ENCODE data around the gene IYD.

Gene IYD, protein sequence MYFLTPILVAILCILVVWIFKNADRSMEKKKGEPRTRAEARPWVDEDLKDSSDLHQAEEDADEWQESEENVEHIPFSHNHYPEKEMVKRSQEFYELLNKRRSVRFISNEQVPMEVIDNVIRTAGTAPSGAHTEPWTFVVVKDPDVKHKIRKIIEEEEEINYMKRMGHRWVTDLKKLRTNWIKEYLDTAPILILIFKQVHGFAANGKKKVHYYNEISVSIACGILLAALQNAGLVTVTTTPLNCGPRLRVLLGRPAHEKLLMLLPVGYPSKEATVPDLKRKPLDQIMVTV

DNA sequence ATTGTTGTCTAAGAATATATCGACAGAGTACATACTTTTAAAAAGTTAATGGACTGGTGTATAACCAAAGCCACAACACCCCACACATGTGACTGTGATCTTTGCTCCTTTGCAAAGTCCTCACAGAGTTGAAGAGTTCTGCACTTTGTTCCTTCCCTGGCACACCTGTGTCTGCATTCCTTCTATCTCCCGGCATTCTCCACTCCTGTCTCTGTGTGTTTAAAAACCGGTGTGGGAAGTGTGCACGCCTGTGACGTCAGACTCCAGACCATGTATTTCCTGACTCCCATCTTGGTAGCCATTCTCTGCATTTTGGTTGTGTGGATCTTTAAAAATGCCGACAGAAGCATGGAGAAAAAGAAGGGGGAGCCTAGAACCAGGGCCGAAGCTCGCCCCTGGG lies at the start of gene IYD:
Gene IYD (plus strand): TSS at position 251 of the 400 bp plus-strand sequence. CDS start 20 bp downstream, at position 271.
- DNase-seq, result no peak

DNA sequence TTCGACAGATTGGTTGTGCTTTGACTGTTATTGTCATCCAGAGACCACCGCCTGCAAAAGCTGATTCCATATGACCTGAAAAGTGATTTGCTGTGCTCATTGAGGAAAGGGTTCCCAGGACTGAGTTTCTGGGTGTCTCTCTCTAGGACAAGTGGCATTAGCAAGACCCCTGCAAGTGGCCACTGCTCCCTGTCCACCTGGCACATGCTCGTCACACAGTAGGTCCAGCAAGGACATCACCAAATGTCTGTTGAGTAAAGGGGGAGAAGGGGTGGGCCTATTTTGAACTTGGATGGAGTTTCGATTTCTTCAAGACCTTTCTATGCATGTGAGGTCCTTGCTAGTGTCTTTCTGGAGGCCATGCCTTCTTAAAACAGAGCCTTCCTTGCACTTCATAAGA lies 48.9 kb upstream of the IYD start:
- DNase-seq, result no peak

DNA sequence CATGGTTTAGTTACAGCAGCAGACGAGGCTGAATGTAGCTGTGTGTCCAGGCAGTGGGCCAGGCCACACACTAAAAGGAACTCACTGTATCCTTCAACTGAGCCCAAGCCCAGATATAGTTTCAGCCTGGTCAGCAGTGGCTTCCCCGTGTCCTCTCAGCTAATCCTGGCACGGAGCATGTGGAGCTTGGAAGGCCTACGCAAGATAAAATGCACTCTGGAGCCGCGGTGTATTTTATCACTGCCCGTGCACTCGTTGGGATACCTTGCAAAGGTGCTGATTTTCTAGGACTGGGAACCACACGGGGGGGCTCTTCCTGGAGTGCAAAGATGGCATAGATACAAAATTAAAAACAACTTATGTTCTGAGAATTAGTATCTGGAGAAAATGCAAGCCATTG lies 48.4 kb upstream of the IYD start:
- no peak for DNase-seq

DNA sequence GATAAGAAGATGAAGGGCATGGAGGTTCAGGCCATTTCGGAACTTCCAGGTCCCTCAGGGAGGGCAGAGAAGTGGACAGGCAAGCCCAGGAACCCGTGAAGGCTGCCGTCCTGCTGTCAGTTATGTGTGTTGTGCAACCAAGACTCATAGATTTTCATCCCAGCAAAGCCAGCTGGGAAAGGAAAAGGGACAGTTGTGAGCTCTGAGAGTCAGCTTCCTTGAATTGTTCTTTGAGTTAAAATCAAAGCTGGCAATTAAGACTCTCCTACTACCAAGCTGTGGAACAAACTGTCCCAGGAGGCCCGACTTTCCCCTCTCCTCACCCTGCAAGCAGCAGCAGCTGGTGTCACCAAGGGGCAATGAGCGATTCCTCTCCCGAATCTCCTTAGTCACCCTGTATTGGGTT lies 46.3 kb upstream of the IYD start:
- no peak for DNase-seq

DNA sequence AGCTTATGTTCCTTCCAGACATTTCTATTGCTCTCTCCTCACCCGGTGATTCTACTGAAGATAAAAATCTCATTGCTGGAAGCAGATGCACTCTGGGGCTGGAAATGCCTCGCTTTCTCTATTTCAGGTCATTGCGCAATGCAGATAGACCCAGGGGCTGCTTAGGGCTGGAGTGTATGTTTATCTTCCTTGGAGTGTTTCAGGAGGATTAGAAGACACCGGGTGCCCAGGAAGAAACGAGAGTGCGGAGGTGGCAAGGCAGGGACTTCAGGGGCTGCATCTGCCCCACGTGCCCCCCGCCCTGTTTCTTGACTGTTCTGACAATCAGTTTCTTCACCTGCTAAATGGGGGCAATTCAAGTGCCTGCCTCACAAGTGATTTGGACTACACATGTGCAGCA lies 45.6 kb upstream of the IYD start:
- DNase-seq, result no peak

DNA sequence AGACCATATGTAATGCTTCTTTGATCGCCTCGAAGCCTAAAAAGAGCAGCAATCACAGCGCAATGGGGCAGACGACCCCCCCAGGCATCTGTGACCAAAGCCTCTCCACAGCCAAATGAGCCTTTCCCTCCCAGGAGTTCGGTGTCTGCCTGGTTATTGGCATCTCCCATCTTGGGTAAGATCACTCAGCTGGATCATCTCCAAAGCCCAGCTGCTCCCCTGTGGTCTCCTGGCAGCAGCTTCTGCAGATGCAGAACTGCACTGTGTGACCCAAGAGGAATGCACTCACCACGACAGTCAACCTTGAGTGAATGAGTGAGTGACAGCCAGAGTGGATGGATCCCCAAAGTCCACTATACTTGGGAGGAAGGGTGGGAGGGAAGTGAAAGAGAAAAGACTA lies 44.8 kb upstream of the IYD start:
- DNase-seq, result no peak

DNA sequence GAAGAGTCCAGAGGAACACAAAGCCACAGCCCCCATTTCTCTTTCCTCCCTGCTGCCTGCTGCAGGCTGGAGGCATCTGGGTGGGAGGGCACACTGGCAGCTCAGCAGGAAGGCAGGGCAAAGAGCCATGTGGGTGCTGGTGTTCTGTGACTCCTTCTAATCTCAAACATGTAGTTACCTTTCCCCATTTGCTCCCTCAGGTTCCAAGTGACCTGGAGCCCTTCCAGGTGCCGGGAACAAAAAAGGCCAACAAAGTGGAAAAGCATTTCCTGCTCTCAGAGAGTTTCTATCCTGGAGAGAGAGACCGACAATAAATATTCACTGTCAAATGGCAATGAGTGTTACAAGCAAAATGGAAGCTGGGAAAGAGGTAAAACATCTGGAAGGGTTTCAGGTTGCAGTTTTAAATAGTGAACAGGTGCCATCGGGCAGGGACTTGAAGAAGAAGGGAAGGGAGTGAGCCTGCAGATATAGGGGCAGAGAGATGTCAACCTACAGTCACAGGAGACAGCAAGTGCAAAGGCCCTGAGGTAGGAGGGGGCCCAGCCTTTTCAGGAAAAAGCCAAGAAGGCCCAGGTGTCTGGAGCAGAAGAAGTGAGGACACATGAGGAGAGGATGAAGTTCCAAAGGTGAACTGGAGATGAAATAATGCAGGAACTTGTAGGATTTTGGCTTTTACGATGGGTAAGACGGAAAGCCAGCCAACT lies 43.6 kb upstream of the IYD start:
- no peak for DNase-seq

DNA sequence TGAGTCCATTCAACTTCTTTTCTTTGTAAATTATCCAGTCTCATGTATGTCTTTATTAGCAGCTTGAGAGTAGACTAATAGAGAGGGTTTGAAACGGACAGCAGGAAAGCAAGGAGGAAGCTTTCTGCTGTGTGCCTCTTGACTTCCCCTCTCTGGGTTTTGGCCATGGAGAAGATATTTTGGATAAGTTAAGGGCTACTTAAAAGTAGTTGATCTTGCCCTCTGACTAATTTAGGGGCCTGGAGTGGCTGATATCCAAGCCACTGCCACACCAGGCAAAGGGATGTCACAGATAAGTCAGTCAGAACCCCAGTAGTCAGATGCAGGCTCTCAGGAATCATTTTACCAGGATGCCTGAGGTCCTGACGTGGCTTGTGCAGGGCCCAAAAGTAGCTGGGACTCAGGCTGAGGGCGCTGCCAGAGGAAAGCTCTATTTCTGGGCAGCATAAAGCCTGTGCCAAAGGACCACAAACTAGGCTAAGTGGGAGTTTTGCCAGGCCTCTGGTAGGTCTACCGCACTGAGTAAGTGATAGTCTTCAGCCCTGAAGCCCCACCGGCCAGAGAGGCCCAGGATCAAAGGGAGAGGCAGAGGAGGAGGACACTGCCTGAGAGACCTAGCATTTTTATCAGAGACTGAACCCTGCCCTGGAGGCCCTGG lies 41.6 kb upstream of the IYD start:
- DNase-seq, result no peak

DNA sequence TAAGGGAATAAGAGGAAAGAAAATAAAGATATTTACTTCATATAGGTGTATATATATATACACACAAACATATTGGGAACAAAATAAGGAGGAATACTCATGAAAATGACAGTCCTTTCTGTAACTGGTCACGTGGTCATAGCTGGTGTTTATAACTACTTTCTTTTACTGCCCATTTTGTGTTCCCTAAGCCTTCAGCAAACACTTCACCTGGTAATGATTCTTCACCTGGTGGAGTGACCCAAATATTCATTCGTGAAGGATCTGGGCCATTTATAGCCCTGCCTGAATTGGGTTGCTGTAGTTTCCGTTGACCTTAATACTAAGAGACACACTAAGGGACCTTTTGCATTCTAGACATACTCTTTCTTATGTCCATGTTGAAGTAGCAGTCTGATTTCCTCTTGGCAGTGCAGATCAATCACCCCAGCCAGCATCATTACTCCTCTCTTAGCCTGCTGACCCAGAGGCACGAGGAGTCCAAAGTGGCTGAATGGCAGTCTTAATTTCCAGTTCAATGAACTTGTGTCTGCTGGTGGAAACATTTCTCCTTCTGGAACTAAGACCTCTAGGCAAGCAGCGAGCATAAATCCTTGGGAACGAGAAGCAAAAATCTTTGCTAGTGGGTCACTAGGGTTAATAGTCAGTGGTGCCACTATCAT lies 39.9 kb upstream of the IYD start:
- no peak for DNase-seq

DNA sequence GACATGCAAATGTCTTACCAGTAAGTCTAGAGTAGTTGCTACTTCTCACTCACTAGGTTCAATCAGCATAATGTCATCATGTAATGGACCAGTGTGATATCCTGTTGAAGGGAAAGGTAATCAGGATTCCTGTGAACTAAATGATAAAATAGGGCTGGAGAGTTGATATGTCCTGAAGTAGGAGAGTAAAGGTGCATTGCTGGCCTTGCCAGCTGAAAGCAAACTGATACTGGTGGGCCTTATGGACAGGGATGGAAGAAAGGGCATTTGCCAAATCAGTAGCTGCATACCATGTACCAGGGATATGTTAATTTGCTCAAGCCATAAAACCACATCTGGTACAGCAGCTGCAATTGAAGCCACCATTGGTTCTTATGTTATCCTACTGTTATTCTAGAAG lies 37.5 kb upstream of the IYD start:
- no peak for DNase-seq

DNA sequence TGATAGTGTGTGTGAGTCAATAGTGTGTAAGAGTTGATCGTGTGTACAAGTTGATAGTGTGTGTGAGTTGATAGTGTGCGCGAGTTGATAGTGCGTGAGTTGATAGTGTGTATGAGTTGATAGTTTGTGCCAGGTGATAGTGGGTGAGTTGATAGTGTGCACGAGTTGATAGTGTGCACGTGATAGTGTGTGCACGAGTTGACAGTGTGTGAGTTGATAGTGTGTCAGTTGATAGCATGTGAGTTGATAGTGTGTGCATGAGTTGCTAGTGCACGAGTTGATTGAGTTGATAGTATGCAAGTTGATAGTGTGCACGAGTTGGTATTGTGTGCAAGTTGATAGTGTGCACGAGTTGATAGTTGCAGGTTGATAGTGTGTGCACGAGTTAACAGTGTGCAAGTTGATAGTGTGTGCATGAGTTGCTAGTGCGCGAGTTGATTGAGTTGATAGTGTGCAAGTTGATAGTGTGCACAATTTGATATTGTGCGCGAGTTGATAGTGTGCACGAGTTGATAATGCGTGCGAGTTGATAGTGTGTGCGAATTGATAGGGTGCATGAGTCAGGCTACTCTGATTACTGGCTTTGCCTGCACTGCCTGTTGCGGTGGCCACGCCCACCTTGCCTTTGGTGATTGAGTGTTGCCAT lies 35.8 kb upstream of the IYD start:
- no peak for DNase-seq

DNA sequence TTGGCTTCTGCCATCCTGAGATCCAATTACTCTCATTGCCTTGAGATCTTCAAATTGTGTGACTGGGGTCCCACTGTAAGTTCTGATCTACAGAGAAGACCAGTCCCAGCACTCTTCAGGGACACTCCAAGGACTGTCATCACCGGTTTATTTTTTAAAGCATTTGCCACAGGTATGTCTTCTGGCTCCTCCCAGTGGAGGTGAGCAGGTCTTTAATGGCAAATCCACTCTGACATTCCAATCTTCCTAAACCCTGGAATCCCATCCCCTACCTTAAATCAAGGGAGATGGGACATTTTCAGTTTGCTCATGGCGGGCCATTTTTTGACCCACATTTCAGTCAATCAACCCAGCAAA lies 35.2 kb upstream of the IYD start:
- DNase-seq, result no peak

DNA sequence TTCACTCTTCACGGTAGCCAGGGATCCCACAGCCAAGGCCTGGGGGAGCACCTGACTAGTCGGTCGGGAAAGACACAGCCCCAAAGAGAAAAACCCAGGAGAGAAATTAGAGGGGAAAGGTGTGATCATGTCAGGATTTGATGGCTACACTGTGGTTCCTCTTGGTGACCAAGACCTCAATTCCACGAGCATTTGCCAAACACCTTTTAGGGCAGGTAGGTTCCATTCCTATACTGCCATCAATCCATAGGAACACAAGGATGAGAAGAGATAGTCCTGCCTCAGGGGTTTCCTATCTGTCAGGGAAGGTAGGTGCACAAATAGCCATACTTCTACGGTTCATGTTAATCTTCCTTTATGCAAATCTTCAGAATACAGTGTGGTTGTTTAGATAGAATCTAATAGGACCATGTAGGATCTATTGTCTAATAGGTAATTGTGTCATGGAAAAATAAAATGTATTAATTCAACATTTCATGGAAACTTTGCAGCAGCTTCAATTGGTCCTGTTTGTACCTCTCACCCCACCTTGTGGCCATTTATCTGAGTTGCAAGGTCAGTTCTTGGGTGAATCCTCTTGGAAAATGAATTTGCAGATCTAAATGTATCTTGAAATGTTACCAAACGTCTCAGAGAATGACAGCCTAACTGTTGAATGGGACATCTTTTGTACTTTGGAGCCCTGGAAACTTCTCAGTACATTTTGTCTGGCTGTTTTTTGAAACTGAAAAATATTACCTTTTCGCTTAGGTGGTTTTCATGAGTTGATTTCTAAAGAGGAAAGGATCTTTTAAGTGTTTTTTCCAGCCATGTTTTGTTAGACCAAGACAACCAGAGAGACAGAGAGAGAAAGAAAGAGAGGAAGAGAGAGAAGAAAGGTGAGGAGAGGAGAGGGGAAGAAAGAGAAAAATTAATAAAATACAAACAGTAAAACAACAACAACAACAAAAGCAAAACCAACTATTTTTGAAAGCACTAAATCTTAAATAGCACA lies 33.7 kb upstream of the IYD start:
- peak; percentile 27 to 56 for DNase-seq

DNA sequence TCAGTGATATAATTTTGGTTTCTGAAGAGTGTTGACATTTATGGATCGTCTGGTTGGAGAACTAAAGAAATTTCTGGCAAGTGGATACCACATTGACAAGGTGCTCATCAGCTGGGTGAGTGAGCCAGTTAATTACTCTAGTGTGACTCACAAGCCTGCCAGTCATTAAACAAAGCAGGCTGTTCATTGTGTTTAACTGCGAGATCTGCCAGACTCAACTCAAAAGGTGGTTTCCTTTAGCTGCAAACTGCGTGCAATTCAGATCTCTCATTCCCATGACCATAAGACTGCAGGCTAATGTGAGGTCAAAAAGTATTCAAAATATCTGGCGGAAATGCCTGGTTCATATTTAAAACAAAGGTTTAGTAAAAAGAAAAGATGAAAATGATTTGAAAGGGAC lies 32.5 kb upstream of the IYD start:
- no peak for DNase-seq

DNA sequence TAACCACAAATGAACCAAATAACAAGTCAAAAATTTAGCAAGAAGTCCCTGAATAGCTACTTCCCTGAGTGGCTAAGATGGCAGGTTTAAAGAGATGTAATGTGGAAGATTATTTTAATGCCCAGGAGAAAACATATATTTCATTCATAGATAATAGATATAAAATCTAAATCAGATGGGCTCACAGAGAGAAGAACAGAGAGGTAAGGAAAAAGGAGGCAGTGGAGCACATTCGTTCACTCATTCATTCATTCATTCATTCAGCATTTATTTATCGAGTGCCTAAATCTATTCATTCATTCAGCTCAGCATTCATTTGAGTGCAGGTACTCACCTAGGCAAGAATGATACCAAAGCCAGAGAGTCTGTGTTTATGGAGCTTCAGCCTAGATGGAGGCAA lies 32.1 kb upstream of the IYD start:
- no peak for DNase-seq

DNA sequence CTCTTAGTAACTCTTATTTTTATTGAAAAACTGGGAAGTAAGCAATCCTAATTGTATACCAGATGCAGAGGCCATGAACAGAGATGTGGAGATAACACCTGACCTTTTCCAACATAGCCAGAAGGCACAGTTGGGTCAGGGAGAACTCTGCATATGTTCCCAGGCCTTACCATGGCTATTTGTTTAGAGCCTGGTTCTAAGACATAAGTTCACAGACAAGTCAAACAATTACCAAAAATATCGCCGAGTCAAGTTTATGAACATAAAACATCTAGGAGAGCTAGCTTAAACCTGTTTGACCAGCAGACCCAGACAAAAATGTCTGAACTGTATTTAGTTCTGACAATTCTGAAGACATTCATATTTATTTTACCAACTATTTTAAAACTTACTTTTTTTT lies 26.7 kb upstream of the IYD start:
- DNase-seq, result no peak

DNA sequence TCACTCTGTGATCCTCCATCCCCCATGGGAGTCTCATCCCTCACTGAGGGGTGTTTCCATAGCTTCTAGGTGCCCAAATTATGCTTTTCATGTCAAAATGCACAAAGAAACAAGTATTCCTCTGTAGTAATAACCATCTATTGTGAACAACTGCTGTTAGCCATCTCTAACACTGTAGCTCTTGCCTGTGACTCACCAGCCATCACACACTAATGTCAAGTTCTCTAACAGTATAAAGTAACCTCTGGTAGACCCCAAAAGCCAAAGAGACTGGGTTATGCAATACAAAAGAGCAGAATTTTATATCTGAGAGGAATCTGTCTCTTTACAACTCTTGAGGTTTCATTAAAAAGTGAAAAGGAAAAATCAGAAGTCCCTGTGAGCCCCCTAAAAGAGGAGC lies 25.4 kb upstream of the IYD start:
- DNase-seq, result no peak

DNA sequence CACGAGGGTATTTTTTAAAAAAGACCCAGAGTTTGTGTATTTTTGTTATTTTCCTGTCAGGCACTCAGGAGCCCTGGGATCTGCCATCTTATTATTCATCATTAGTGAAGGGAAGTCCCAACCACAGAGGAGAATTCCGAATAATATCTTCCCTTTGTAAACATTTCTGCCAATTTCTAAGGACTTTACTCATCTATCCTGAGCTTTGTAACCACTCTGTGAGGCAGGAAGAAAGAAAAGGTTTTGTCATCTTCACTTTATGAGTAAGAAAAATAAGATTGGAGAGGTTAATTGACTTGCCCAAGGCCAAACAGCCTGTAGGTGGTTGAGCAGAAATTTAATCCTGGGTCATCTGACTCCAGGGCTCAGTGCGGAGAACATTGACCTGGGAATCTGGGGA lies 23.0 kb upstream of the IYD start:
- DNase-seq, result no peak

DNA sequence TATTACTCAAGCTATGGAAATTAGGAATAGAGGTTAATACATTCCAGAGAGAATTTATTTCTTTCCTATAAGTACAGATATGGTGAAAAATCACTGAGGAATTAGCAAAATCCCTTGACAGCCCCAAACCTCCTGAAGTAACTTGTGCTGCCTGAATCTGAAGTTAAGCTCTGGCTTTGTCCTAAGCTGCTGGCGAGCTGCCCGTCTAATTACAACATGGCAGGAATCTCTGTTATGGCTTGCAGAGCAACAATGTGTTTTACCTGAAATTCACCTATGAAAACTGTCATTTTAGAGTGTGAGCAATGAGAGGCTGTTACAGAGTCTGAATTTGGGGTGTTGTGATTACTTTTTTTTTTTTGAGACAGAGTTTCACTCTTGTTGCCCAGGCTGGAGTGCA lies 22.5 kb upstream of the IYD start:
- no peak for DNase-seq

DNA sequence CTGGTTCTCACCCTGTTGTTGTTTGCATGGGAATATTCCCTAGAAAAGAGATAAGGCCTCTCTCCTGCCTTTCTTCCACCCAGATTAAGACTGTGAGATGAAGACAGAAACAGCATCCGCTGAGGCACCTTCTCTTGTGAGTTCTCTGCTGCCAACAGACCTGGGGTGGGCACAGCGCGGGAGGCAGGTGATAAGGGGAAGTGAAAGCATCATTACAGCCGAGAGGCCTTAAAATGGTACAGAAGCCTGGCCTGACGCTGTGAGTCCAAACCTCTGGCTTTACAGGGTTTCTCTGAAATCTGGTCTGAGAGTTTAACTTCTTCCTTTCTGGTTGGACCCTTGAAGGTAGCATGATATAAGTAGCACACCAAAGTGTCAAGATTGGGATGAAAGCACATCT lies 21.0 kb upstream of the IYD start:
- DNase-seq, result peak in 1 of 2 donors; percentile 9

DNA sequence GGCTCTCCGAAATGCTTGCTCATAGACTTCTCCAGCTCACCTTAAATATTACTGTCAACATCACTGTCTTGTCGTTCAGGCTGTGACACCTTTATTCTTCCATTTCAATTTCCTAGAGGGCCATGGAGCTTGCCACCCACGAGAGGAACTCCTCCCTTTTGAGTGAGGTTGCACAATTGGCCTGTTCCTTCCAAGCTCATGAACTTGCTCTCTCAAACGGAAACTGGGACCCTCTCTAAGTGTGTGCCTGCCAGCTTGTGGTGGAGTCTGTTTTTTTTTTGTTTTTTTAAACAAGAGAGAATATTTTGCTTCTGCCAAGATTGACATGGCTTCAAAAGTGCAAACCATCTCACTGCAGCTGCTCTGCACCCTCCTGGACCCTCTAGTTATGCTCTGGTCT lies 19.3 kb upstream of the IYD start:
- DNase-seq, result no peak
